Smooth muscle cell (in vitro differentiated cells): ENCODE results near the gene CSAD. TPM values are rescaled to one million over a fixed set of nuclear protein-coding genes. Genes with fewer than 3 reads are reported as not detected.
"Not testable (repeated sequence)": the region's sequence is repeated elsewhere in the genome, so short reads cannot be mapped to it uniquely, and the experiment has no call there.

Experiments
- DNase-seq: peaks from one replicate; lab custom pipeline; 2025; ENCODE audit not compliant: unreplicated experiment; lab: John Stamatoyannopoulos, UW
- H2AFZ ChIP-seq: fragments of 200-600 bp; sonication (generic); 2 replicates; pipeline ENCODE4 v1.6.0; 2016; ENCODE audit warnings: antibody characterized with exemption, low read depth, mild to moderate bottlenecking
- H3F3A ChIP-seq: fragments of 200-600 bp; sonication (generic); 2 replicates; pipeline ENCODE4 v1.6.0; 2017; ENCODE audit warnings: antibody characterized with exemption, low read depth
- H3K27ac ChIP-seq: fragments of 200-600 bp; sonication (generic); 2 replicates; pipeline ENCODE4 v1.5.1; 2016; ENCODE audit warnings: low read depth, mild to moderate bottlenecking
- H3K27me3 ChIP-seq: fragments of 200-600 bp; sonication (generic); 2 replicates; pipeline ENCODE4 v1.6.1; 2016; ENCODE audit warnings: low read depth, mild to moderate bottlenecking
- H3K36me3 ChIP-seq: fragments of 200-600 bp; sonication (generic); 2 replicates; pipeline ENCODE4 v1.5.1; 2016; ENCODE audit warnings: low read depth
- H3K4me1 ChIP-seq: fragments of 200-600 bp; sonication (generic); 2 replicates; pipeline ENCODE4 v1.5.1; 2016; ENCODE audit warnings: low read depth
- H3K4me2 ChIP-seq: fragments of 200-600 bp; sonication (generic); 2 replicates; pipeline ENCODE4 v1.6.0; 2016; ENCODE audit warnings: mild to moderate bottlenecking
- H3K4me3 ChIP-seq: fragments of 200-600 bp; sonication (generic); 2 replicates; pipeline ENCODE4 v1.5.1; 2016; ENCODE audit warnings: mild to moderate bottlenecking
- H3K79me2 ChIP-seq: fragments of 200-600 bp; sonication (generic); 2 replicates; pipeline ENCODE4 v1.6.0; 2016; ENCODE audit warnings: low read depth, mild to moderate bottlenecking
- H3K9ac ChIP-seq: fragments of 200-600 bp; sonication (generic); 2 replicates; pipeline ENCODE4 v1.6.0; 2016; ENCODE audit warnings: low read depth
- H3K9me3 ChIP-seq: fragments of 200-600 bp; sonication (generic); replicated peaks from 2 replicates; pipeline ENCODE4 v1.5.1; 2016; ENCODE audit warnings: low read depth
- H4K20me1 ChIP-seq: fragments of 200-600 bp; sonication (generic); 2 replicates; pipeline ENCODE4 v1.6.0; 2016; ENCODE audit warnings: low read depth
- WGBS: methylation state at CpG from one replicate; pipeline ENCODE4 v1.1.7; 2016; ENCODE audit warnings: low lambda C conversion rate; 5-methylcytosine and 5-hydroxymethylcytosine counted together
- polyA plus RNA-seq: library from polyadenylated mRNA; unstranded; fragments of >200 nt; fragmentation: Nextera tagmentation; extraction: Ambion mirVana; gene quantifications from 2 replicates; pipeline ENCODE4 v1.2.1, GENCODE V29; 2016
- small RNA-seq: library from RNA; depleted of rRNA; stranded (forward); fragments of <200 nt; gene quantifications from one replicate; pipeline ENCODE3, GENCODE V24; 2014
- total RNA-seq: library from RNA; depleted of rRNA; stranded (reverse); fragments of >200 nt; gene quantifications from 2 replicates; pipeline ENCODE4 v1.2.3, GENCODE V29; 2014
- TF ChIP-seq, protein P1 (sequence below): fragments of 200-600 bp; sonication (generic); IDR thresholded peaks from 2 replicates; pipeline ENCODE4 v1.5.1; 2017; ENCODE audit warnings: borderline replicate concordance, mild to moderate bottlenecking, antibody characterized with exemption; ENCODE audit not compliant: insufficient read depth, poor library complexity, severe bottlenecking

CSAD gene
- total and polyA plus RNA-seq, 2 experiments from 2014 or later, result 4.8 to 10.6 TPM

DNA sequence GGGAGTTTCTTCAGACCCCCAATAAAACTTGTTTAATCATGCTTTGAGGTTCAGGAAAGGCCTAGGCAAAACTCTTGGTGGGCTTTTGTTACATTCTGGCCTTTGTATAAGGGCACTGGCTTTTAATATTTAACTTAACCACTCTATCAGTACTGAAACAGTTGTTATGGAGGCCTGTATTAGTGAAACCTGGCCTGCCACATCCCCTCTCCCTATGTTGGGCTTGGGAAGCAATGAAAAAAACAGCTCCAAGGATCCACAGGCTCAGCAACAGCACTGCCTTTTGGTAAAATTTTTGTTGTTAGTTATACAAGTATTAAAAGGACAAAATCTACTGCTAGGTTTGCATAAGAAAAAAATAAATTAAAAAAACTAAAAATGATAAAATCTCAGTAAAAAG lies 66.8 kb downstream of the CSAD start:
- H3K4me2 ChIP-seq, result no peak overlapping the region
- H3K27me3 ChIP-seq, result no peaks in the 10 kb centered on the region
- no peaks in the 10 kb centered on the region for H3K36me3 ChIP-seq
- no peak overlapping the region for H2AFZ ChIP-seq
- no peaks in the 10 kb centered on the region for H3F3A ChIP-seq
- TF ChIP-seq, protein P1, sequence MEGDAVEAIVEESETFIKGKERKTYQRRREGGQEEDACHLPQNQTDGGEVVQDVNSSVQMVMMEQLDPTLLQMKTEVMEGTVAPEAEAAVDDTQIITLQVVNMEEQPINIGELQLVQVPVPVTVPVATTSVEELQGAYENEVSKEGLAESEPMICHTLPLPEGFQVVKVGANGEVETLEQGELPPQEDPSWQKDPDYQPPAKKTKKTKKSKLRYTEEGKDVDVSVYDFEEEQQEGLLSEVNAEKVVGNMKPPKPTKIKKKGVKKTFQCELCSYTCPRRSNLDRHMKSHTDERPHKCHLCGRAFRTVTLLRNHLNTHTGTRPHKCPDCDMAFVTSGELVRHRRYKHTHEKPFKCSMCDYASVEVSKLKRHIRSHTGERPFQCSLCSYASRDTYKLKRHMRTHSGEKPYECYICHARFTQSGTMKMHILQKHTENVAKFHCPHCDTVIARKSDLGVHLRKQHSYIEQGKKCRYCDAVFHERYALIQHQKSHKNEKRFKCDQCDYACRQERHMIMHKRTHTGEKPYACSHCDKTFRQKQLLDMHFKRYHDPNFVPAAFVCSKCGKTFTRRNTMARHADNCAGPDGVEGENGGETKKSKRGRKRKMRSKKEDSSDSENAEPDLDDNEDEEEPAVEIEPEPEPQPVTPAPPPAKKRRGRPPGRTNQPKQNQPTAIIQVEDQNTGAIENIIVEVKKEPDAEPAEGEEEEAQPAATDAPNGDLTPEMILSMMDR, result no peak
- DNase-seq, result no peak
- H4K20me1 ChIP-seq, result no peaks in the 10 kb centered on the region
- H3K27ac ChIP-seq, result no peak overlapping the region
- H3K9me3 ChIP-seq, result no peaks in the 10 kb centered on the region
- H3K4me3 ChIP-seq, result no peak overlapping the region
- H3K4me1 ChIP-seq, result no peaks in the 10 kb centered on the region
- no peaks in the 10 kb centered on the region for H3K79me2 ChIP-seq
- H3K9ac ChIP-seq, result no peak overlapping the region

DNA sequence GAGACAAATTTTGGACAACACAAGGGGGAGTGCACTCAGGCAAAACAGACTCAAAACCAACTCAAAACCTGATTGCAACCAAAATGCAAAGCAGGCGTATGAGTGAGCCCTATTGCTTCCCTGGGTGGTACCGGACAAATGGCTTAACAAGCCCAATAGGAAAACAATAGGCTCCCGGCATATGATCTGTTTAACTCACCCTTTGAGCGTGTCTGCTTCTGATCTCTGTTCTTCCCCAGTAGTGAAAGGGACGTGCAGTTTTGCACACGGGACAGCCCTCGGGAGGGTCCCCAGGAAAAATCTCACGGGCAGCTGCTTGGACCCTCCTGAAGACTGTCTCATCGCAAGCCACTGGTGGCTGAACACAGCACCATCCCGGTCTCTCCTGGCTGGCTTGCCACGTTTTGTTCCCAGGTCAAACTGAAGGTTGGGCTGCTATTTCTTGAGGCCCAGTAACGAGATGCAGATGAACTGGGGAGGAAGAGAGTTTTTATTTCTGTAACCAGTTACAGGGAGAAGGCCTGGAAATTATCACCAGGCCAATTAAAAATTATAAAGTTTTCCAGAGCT lies 67.5 kb downstream of the CSAD start:
- H3F3A ChIP-seq, result no peaks in the 10 kb centered on the region
- H3K9ac ChIP-seq, result no peak overlapping the region
- TF ChIP-seq, protein P1, result no peak
- H3K4me1 ChIP-seq, result no peaks in the 10 kb centered on the region
- no peaks in the 10 kb centered on the region for H3K27me3 ChIP-seq
- no peak overlapping the region for H3K27ac ChIP-seq
- H4K20me1 ChIP-seq, result no peaks in the 10 kb centered on the region
- H2AFZ ChIP-seq, result no peak overlapping the region
- H3K4me2 ChIP-seq, result no peak overlapping the region
- H3K9me3 ChIP-seq, result no peaks in the 10 kb centered on the region
- H3K4me3 ChIP-seq, result peak overlapping the region; percentile 10
- no peaks in the 10 kb centered on the region for H3K79me2 ChIP-seq
- no peak for DNase-seq
- no peaks in the 10 kb centered on the region for H3K36me3 ChIP-seq
- WGBS, result 85% methylated on average over 12 of the region's 12 CpGs

DNA sequence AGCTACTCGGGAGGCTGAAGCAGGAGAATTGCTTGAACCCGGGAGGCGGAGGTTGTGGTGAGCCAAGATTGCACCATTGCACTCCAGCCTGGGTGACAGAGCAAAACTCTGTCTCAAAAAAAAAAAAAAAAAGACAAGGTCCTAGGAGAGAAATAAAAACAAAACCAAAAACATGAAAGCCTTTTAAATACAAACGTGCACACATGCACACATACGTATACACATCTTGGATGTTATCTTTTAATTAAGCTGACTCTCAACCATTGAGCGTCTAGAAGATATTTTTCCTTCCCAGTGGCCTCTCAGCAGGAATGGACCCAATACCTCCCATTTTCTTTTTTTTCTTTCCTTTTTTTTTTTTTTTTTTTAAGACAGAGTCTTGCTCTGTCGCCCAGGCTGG lies 68.3 kb downstream of the CSAD start:
- H3K79me2 ChIP-seq, H3K27ac ChIP-seq, DNase-seq, H3K9ac ChIP-seq, H3F3A ChIP-seq, H3K4me2 ChIP-seq, H3K4me1 ChIP-seq, H2AFZ ChIP-seq, H3K27me3 ChIP-seq, H3K36me3 ChIP-seq, H3K9me3 ChIP-seq, H4K20me1 ChIP-seq: not testable (repeated sequence)
- peak overlapping the region; percentile 15 for H3K4me3 ChIP-seq
- 97% methylated on average over 6 of the region's 7 CpGs for WGBS

Small RNA genes lying within 50 kb of the gene (small RNA-seq; reads per million reads assigned to genes)
- gene HIGD1AP1, result 1.1 reads per million, percentile 32 among the genes with 10 or more reads in this experiment
- not detected for gene RNU6-333P

Other genes with a start within 250 kb of the CSAD start
- 477 and 663 TPM in 2 replicates for gene KRT18, start 231.8 kb downstream of the CSAD start, total RNA-seq
- gene KRT18, start 231.8 kb downstream of the CSAD start, polyA plus RNA-seq, result 894 and 2,163 TPM in 2 replicates
- gene EIF4B, start 174.5 kb downstream of the CSAD start, total RNA-seq, result 241 and 299 TPM in 2 replicates
- gene EIF4B, start 174.5 kb downstream of the CSAD start, polyA plus RNA-seq, result 39.9 and 47.7 TPM in 2 replicates
- gene TNS2, start 130.9 kb downstream of the CSAD start, total RNA-seq, result 9.3 and 11.4 TPM in 2 replicates
- 17.4 TPM in 2 replicates for gene TNS2, start 130.9 kb downstream of the CSAD start, polyA plus RNA-seq
- gene SPRYD3, start 101.5 kb downstream of the CSAD start, total RNA-seq, result 20.2 and 23.0 TPM in 2 replicates
- gene SPRYD3, start 101.5 kb downstream of the CSAD start, polyA plus RNA-seq, result 43.5 and 57.1 TPM in 2 replicates
- gene IGFBP6, start 83.3 kb downstream of the CSAD start, total RNA-seq, result 22.6 and 22.7 TPM in 2 replicates
- 94.4 and 102 TPM in 2 replicates for gene IGFBP6, start 83.3 kb downstream of the CSAD start, polyA plus RNA-seq
- not detected in 2 replicates for gene SOAT2, start 77.4 kb downstream of the CSAD start, total RNA-seq
- not detected in 2 replicates for gene SOAT2, start 77.4 kb downstream of the CSAD start, polyA plus RNA-seq
- 5.2 and 7.6 TPM in 2 replicates for gene ZNF740, start 203 bp downstream of the CSAD start, total RNA-seq
- 1.0 and 3.1 TPM in 2 replicates for gene ZNF740, start 203 bp downstream of the CSAD start, polyA plus RNA-seq
- gene ITGB7, start 26.3 kb upstream of the CSAD start, total RNA-seq, result 5.8 TPM in 1 of 2 replicates, not detected in the other
- gene ITGB7, start 26.3 kb upstream of the CSAD start, polyA plus RNA-seq, result 1.5 TPM in 1 of 2 replicates, not detected in the other
- gene RARG, start 51.3 kb upstream of the CSAD start, total RNA-seq, result 19.9 and 21.8 TPM in 2 replicates
- 31.3 and 32.9 TPM in 2 replicates for gene RARG, start 51.3 kb upstream of the CSAD start, polyA plus RNA-seq
- gene ESPL1, start 87.4 kb upstream of the CSAD start, total RNA-seq, result 3.1 and 4.7 TPM in 2 replicates
- 2.0 and 3.5 TPM in 2 replicates for gene ESPL1, start 87.4 kb upstream of the CSAD start, polyA plus RNA-seq
- gene PFDN5, start 114.6 kb upstream of the CSAD start, total RNA-seq, result 416 and 464 TPM in 2 replicates
- gene PFDN5, start 114.6 kb upstream of the CSAD start, polyA plus RNA-seq, result 523 and 540 TPM in 2 replicates
- 30.8 and 39.1 TPM in 2 replicates for gene MYG1, start 118.8 kb upstream of the CSAD start, total RNA-seq
- gene MYG1, start 118.8 kb upstream of the CSAD start, polyA plus RNA-seq, result 56.9 and 60.9 TPM in 2 replicates
- 56.8 and 57.3 TPM in 2 replicates for gene AAAS, start 140.7 kb upstream of the CSAD start, total RNA-seq
- 58.3 and 65.7 TPM in 2 replicates for gene AAAS, start 140.7 kb upstream of the CSAD start, polyA plus RNA-seq
- 0.04 and 0.40 TPM in 2 replicates for gene SP7, start 155.4 kb upstream of the CSAD start, total RNA-seq
- 0.38 TPM in 1 of 2 replicates, not detected in the other for gene SP7, start 155.4 kb upstream of the CSAD start, polyA plus RNA-seq
- gene SP1, start 199.3 kb upstream of the CSAD start, total RNA-seq, result 48.6 and 51.5 TPM in 2 replicates
- 10.1 and 10.2 TPM in 2 replicates for gene SP1, start 199.3 kb upstream of the CSAD start, polyA plus RNA-seq
- gene AMHR2, start 242.9 kb upstream of the CSAD start, total RNA-seq, result not detected in 2 replicates
- 0.49 TPM in 1 of 2 replicates, not detected in the other for gene AMHR2, start 242.9 kb upstream of the CSAD start, polyA plus RNA-seq